HG03064 (cell line): ENCODE data around the gene GSX1.
"Not testable (repeated sequence)": the region's sequence is repeated elsewhere in the genome, so short reads cannot be mapped to it uniquely, and the experiment has no call there.

Experiments
- ATAC-seq: cut with Tn5 transposase; IDR thresholded peaks from one replicate; pipeline ENCODE4 v1.9.1; 2021; ENCODE audit warnings: low read depth; ENCODE audit not compliant: unreplicated experiment

Gene GSX1

GRCh38 chr13:27793507-27794367 lies 1.5 kb downstream of the GSX1 start:
- ATAC-seq, result no peak

GRCh38 chr13:27794368-27794691 lies 2.0 kb downstream of the GSX1 start:
- ATAC-seq, result no peak

- ATAC-seq, result no peak
Measured at GRCh38 chr13:27794921-27795717, 2.8 kb downstream of the GSX1 start.

GRCh38 chr13:27795718-27796019 lies 3.4 kb downstream of the GSX1 start:
- no peak for ATAC-seq

GRCh38 chr13:27796544-27797227 lies 4.4 kb downstream of the GSX1 start:
- no peak for ATAC-seq

GRCh38 chr13:27797228-27797624 lies 4.9 kb downstream of the GSX1 start:
- ATAC-seq, result no peak

- no peak for ATAC-seq
Measured at GRCh38 chr13:27806744-27807387, 14.6 kb downstream of the GSX1 start.

GRCh38 chr13:27808851-27809550 lies 16.7 kb downstream of the GSX1 start:
- ATAC-seq, result no peak

- ATAC-seq, result no peak
Measured at GRCh38 chr13:27810009-27810408, 17.7 kb downstream of the GSX1 start.

GRCh38 chr13:27810461-27810860 lies 18.2 kb downstream of the GSX1 start:
- no peak for ATAC-seq

GRCh38 chr13:27813826-27814225 lies 21.5 kb downstream of the GSX1 start:
- ATAC-seq, result no peak

GRCh38 chr13:27817832-27818231 lies 25.5 kb downstream of the GSX1 start:
- ATAC-seq, result not testable (repeated sequence)

- ATAC-seq, result no peak
Measured at GRCh38 chr13:27820524-27821482, 28.5 kb downstream of the GSX1 start.

GRCh38 chr13:27821566-27821965 lies 29.3 kb downstream of the GSX1 start:
- ATAC-seq, result no peak

GRCh38 chr13:27822258-27822872 lies 30.1 kb downstream of the GSX1 start:
- no peak for ATAC-seq

- no peak for ATAC-seq
Measured at GRCh38 chr13:27822873-27823311, 30.6 kb downstream of the GSX1 start.

GRCh38 chr13:27824121-27824520 lies 31.8 kb downstream of the GSX1 start:
- no peak for ATAC-seq

GRCh38 chr13:27825072-27825471 lies 32.8 kb downstream of the GSX1 start:
- ATAC-seq, result no peak
